Measurements from ENCODE around the gene ST6GALNAC5. TPM values are rescaled to one million over a fixed set of nuclear protein-coding genes. Genes with fewer than 3 reads are reported as not detected.
"Not testable (repeated sequence)": the region's sequence is repeated elsewhere in the genome, so short reads cannot be mapped to it uniquely, and the experiment has no call there.

Gene ST6GALNAC5
- polyA plus RNA-seq, 6 donors from 2014 or later = not detected

GRCh38 chr1:76955652-76956051, 88.4 kb downstream of the ST6GALNAC5 start:
- Mint-ChIP-seq H3K27ac (no peak overlapping the region), H3K27me3 (peaks cover 0 to 7% (median 0%) of the 10 kb centered on the region in 3 donors), H3K36me3 (no peaks in the 10 kb centered on the region), H3K9me3 (peaks cover 0 to 2% (median 0%) of the 10 kb centered on the region in 7 donors), H3K4me3 (no peak overlapping the region), H3K4me1 (no peaks in the 10 kb centered on the region)
- DNase-seq (no peak), ATAC-seq (ENCODE audit: low read depth in 2 of 2) (no peak)

- no peak for DNase-seq
- H3K9me3 Mint-ChIP-seq = peaks cover 0 to 2% (median 0%) of the 10 kb centered on the region in 7 donors
- no peak overlapping the region for H3K4me3 Mint-ChIP-seq
Measured at GRCh38 chr1:76957961-76958360, 90.7 kb downstream of the ST6GALNAC5 start.

GRCh38 chr1:76958828-76959227, 91.5 kb downstream of the ST6GALNAC5 start:
- peaks cover 0 to 16% (median 0%) of the 10 kb centered on the region in 3 donors for H3K27me3 Mint-ChIP-seq
- peaks cover 0 to 9% (median 2%) of the 10 kb centered on the region in 7 donors for H3K9me3 Mint-ChIP-seq
- H3K36me3 Mint-ChIP-seq = no peaks in the 10 kb centered on the region
- ATAC-seq (ENCODE audit: low read depth in 2 of 2) = no peak
- no peaks in the 10 kb centered on the region for H3K4me1 Mint-ChIP-seq
- no peak for DNase-seq
- H3K27ac Mint-ChIP-seq = peak overlapping the region in 1 of 6 donors; percentile 12
- H3K4me3 Mint-ChIP-seq = no peak overlapping the region

More at GRCh38 chr1:76957961-76958360, 90.7 kb downstream of the ST6GALNAC5 start:
- Mint-ChIP-seq H3K27ac (no peak overlapping the region), H3K36me3 (no peaks in the 10 kb centered on the region), H3K27me3 (peaks cover 0 to 16% (median 0%) of the 10 kb centered on the region in 3 donors), H3K4me1 (no peaks in the 10 kb centered on the region)
- ATAC-seq (ENCODE audit: low read depth in 2 of 2) = no peak

GRCh38 chr1:76959556-76959955, 92.3 kb downstream of the ST6GALNAC5 start:
- H3K36me3 Mint-ChIP-seq = no peaks in the 10 kb centered on the region
- no peaks in the 10 kb centered on the region for H3K4me1 Mint-ChIP-seq
- peaks cover 0 to 14% (median 5%) of the 10 kb centered on the region in 7 donors for H3K9me3 Mint-ChIP-seq
- H3K4me3 Mint-ChIP-seq = no peak overlapping the region
- DNase-seq (no peak), ATAC-seq (ENCODE audit: low read depth in 2 of 2) (no peak)
- H3K27ac Mint-ChIP-seq = no peak overlapping the region
- H3K27me3 Mint-ChIP-seq = peaks cover 0 to 16% (median 0%) of the 10 kb centered on the region in 3 donors

GRCh38 chr1:76961181-76961819, 94.0 kb downstream of the ST6GALNAC5 start:
- Mint-ChIP-seq H3K4me1 (no peaks in the 10 kb centered on the region), H3K36me3 (no peaks in the 10 kb centered on the region), H3K4me3 (no peak overlapping the region), H3K9me3 (peaks cover 4 to 20% (median 8%) of the 10 kb centered on the region in 7 donors), H3K27ac (no peak overlapping the region), H3K27me3 (peaks cover 0 to 16% (median 0%) of the 10 kb centered on the region in 3 donors)
- ATAC-seq (ENCODE audit: low read depth in 2 of 2) (no peak), DNase-seq (no peak)

GRCh38 chr1:76961820-76962207, 94.5 kb downstream of the ST6GALNAC5 start:
- H3K27ac Mint-ChIP-seq = no peak overlapping the region
- H3K9me3 Mint-ChIP-seq = peaks cover 4 to 20% (median 8%) of the 10 kb centered on the region in 7 donors
- H3K36me3 Mint-ChIP-seq = no peaks in the 10 kb centered on the region
- H3K4me1 Mint-ChIP-seq = no peaks in the 10 kb centered on the region
- peaks cover 0 to 16% (median 0%) of the 10 kb centered on the region in 3 donors for H3K27me3 Mint-ChIP-seq
- ATAC-seq (ENCODE audit: low read depth in 2 of 2) (no peak), DNase-seq (no peak)
- no peak overlapping the region for H3K4me3 Mint-ChIP-seq

GRCh38 chr1:76981267-76981666, 114.0 kb downstream of the ST6GALNAC5 start:
- H3K4me3 Mint-ChIP-seq; DNase-seq; H3K36me3 Mint-ChIP-seq; H3K27me3 Mint-ChIP-seq; H3K27ac Mint-ChIP-seq; ATAC-seq (ENCODE audit: low read depth in 2 of 2); H3K4me1 Mint-ChIP-seq: not testable (repeated sequence)
- H3K9me3 Mint-ChIP-seq = peaks cover 12 to 39% (median 26%) of the 10 kb centered on the region in 7 donors

- H3K4me1 Mint-ChIP-seq = no peaks in the 10 kb centered on the region
- H3K36me3 Mint-ChIP-seq = no peaks in the 10 kb centered on the region
- no peak for DNase-seq
- H3K27ac Mint-ChIP-seq = no peak overlapping the region
- ATAC-seq (ENCODE audit: low read depth in 2 of 2) = no peak
- no peak overlapping the region for H3K4me3 Mint-ChIP-seq
- H3K9me3 Mint-ChIP-seq = peaks cover 0 to 6% (median 5%) of the 10 kb centered on the region in 7 donors
- H3K27me3 Mint-ChIP-seq = peaks cover 0 to 9% (median 5%) of the 10 kb centered on the region in 3 donors
Measured at GRCh38 chr1:76989976-76990375, 122.7 kb downstream of the ST6GALNAC5 start.

- Mint-ChIP-seq H3K9me3 (peaks cover 0 to 3% (median 0%) of the 10 kb centered on the region in 7 donors), H3K4me1 (no peaks in the 10 kb centered on the region), H3K27ac (no peak overlapping the region), H3K27me3 (peaks cover 0 to 9% (median 5%) of the 10 kb centered on the region in 3 donors), H3K4me3 (no peak overlapping the region), H3K36me3 (no peaks in the 10 kb centered on the region)
- no peak for DNase-seq
- no peak for ATAC-seq (ENCODE audit: low read depth in 2 of 2)
Measured at GRCh38 chr1:76993036-76993435, 125.8 kb downstream of the ST6GALNAC5 start.

GRCh38 chr1:76998582-76999223, 131.4 kb downstream of the ST6GALNAC5 start:
- no peak for DNase-seq
- H3K27me3 Mint-ChIP-seq = no peaks in the 10 kb centered on the region
- no peak overlapping the region for H3K27ac Mint-ChIP-seq
- no peak overlapping the region for H3K4me3 Mint-ChIP-seq
- peaks cover 0 to 5% (median 0%) of the 10 kb centered on the region in 7 donors for H3K9me3 Mint-ChIP-seq
- no peaks in the 10 kb centered on the region for H3K4me1 Mint-ChIP-seq
- H3K36me3 Mint-ChIP-seq = no peaks in the 10 kb centered on the region
- no peak for ATAC-seq (ENCODE audit: low read depth in 2 of 2)

- H3K9me3 Mint-ChIP-seq = peaks cover 0 to 5% (median 2%) of the 10 kb centered on the region in 7 donors
- peaks cover 0 to 7% of the 10 kb centered on the region in 2 donors for H3K36me3 Mint-ChIP-seq
- ATAC-seq (ENCODE audit: low read depth in 2 of 2) (no peak), DNase-seq (no peak)
- no peak overlapping the region for H3K27ac Mint-ChIP-seq
- H3K4me3 Mint-ChIP-seq = no peak overlapping the region
- H3K4me1 Mint-ChIP-seq = no peaks in the 10 kb centered on the region
- peaks cover 0 to 11% (median 0%) of the 10 kb centered on the region in 3 donors for H3K27me3 Mint-ChIP-seq
Measured at GRCh38 chr1:77007675-77008074, 140.4 kb downstream of the ST6GALNAC5 start.

GRCh38 chr1:77010937-77011336, 143.7 kb downstream of the ST6GALNAC5 start:
- no peak overlapping the region for H3K27ac Mint-ChIP-seq
- no peak overlapping the region for H3K4me3 Mint-ChIP-seq
- H3K27me3 Mint-ChIP-seq = peaks cover 0 to 11% (median 7%) of the 10 kb centered on the region in 3 donors
- no peaks in the 10 kb centered on the region for H3K4me1 Mint-ChIP-seq
- ATAC-seq (ENCODE audit: low read depth in 2 of 2) = no peak
- DNase-seq = no peak
- H3K36me3 Mint-ChIP-seq = peaks cover 0 to under 1% of the 10 kb centered on the region in 2 donors
- H3K9me3 Mint-ChIP-seq = peaks cover 0 to 2% (median 0%) of the 10 kb centered on the region in 7 donors

GRCh38 chr1:77012066-77012465, 144.8 kb downstream of the ST6GALNAC5 start:
- Mint-ChIP-seq H3K27me3 (peaks cover 7 to 16% (median 7%) of the 10 kb centered on the region in 3 donors), H3K4me3 (no peak overlapping the region), H3K4me1 (no peaks in the 10 kb centered on the region), H3K9me3 (peaks cover 0 to 2% (median 0%) of the 10 kb centered on the region in 7 donors), H3K36me3 (no peaks in the 10 kb centered on the region), H3K27ac (no peak overlapping the region)
- no peak for DNase-seq
- no peak for ATAC-seq (ENCODE audit: low read depth in 2 of 2)
